HG03342 (cell line): ENCODE results near the gene NECTIN3.

ENCODE experiments used
- ATAC-seq: cut with Tn5 transposase; IDR thresholded peaks from one replicate; pipeline ENCODE4 v1.9.1; 2021; ENCODE audit warnings: mild to moderate bottlenecking, moderate library complexity; ENCODE audit not compliant: unreplicated experiment

NECTIN3 gene

GRCh38 chr3:111071257-111072030, at the start of gene NECTIN3:
Gene NECTIN3 (plus strand): TSS chr3:111071816. CDS start chr3:111072018, 202 bp downstream.
- ATAC-seq, result peak; percentile 70

- no peak for ATAC-seq
Observed at GRCh38 chr3:111027868-111028267, 43.7 kb upstream of the NECTIN3 start.

- no peak for ATAC-seq
Observed at GRCh38 chr3:111031538-111031937, 40.1 kb upstream of the NECTIN3 start.

- ATAC-seq, result no peak
Observed at GRCh38 chr3:111032677-111033076, 38.9 kb upstream of the NECTIN3 start.

- no peak for ATAC-seq
Observed at GRCh38 chr3:111033470-111034050, 38.1 kb upstream of the NECTIN3 start.

GRCh38 chr3:111035316-111035715, 36.3 kb upstream of the NECTIN3 start:
- no peak for ATAC-seq

GRCh38 chr3:111035902-111036301, 35.7 kb upstream of the NECTIN3 start:
- no peak for ATAC-seq

GRCh38 chr3:111040959-111041358, 30.7 kb upstream of the NECTIN3 start:
- no peak for ATAC-seq

- no peak for ATAC-seq
Observed at GRCh38 chr3:111045564-111045963, 26.1 kb upstream of the NECTIN3 start.

- no peak for ATAC-seq
Observed at GRCh38 chr3:111047042-111047441, 24.6 kb upstream of the NECTIN3 start.

GRCh38 chr3:111047812-111048435, 23.7 kb upstream of the NECTIN3 start:
- ATAC-seq, result no peak

- ATAC-seq, result no peak
Observed at GRCh38 chr3:111051354-111051753, 20.3 kb upstream of the NECTIN3 start.

GRCh38 chr3:111068574-111068973, 3.0 kb upstream of the NECTIN3 start:
- ATAC-seq, result no peak

GRCh38 chr3:111069974-111070771, 1.4 kb upstream of the NECTIN3 start:
- no peak for ATAC-seq

GRCh38 chr3:111070772-111071256, 802 bp upstream of the NECTIN3 start:
- no peak for ATAC-seq

- ATAC-seq, result peak; percentile 29
Observed at GRCh38 chr3:111072031-111072921, 660 bp downstream of the NECTIN3 start.

- ATAC-seq, result no peak
Observed at GRCh38 chr3:111073218-111073617, 1.6 kb downstream of the NECTIN3 start.

GRCh38 chr3:111076732-111077131, 5.1 kb downstream of the NECTIN3 start:
- ATAC-seq, result no peak

- ATAC-seq, result no peak
Observed at GRCh38 chr3:111077369-111077768, 5.8 kb downstream of the NECTIN3 start.

GRCh38 chr3:111080413-111080812, 8.8 kb downstream of the NECTIN3 start:
- ATAC-seq, result no peak
